HG03378 (cell line): Measurements from ENCODE around the gene PTPRN2.

Experiments used
- ATAC-seq: cut with Tn5 transposase; IDR thresholded peaks from one replicate; pipeline ENCODE4 v1.9.1; 2021; ENCODE audit warnings: mild to moderate bottlenecking, moderate library complexity; ENCODE audit not compliant: unreplicated experiment

The PTPRN2 gene

DNA sequence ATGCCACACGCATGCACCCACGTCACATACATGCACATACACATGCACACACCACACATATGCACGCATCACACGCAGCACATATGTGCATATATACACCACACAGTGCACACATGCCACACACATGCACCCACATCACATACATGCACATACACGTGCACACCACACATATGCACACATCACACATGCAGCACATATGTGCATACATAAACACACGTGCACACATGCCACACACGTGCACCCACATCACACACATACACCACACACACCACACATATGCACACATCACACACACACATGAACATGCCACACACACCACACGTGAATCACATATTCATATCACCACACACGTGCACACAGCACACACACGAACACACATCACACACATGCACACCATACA, 338.8 kb downstream of the PTPRN2 start:
- ATAC-seq, result no peak

DNA sequence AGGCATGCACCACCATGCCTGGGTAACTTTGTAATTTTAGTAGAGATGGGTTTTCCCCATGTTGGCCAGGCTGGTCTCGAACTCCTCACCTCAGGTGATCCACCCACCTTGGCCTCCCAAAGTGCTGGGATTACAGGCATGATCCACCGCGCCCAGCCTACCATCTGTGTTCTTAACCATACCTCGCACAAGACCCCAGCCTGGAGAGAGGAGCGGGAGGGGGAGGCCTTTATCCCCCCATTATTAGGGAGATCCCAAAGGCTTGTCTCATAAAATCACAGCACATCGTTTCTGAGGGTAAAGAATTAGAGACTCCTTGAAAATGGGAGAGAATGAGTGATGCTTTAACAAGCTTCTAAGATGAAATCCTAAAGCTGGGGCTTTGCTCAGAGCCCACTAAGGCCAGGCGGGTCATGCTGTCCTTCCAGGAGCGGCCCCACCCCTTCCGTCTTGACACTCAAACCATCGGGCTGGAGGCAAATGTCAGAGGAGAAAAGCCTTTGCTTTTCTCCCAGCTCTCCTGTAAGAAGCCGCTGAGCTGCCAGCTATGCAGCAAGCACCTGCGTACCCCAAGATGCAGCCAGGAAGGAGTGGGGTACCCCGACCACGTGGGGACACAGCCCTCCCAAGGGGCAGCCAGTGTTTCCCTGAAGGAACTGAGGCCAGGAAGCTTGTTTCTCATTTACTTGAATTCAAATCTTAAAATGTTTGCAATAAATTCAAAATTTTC, 339.7 kb downstream of the PTPRN2 start:
- ATAC-seq, result no peak

DNA sequence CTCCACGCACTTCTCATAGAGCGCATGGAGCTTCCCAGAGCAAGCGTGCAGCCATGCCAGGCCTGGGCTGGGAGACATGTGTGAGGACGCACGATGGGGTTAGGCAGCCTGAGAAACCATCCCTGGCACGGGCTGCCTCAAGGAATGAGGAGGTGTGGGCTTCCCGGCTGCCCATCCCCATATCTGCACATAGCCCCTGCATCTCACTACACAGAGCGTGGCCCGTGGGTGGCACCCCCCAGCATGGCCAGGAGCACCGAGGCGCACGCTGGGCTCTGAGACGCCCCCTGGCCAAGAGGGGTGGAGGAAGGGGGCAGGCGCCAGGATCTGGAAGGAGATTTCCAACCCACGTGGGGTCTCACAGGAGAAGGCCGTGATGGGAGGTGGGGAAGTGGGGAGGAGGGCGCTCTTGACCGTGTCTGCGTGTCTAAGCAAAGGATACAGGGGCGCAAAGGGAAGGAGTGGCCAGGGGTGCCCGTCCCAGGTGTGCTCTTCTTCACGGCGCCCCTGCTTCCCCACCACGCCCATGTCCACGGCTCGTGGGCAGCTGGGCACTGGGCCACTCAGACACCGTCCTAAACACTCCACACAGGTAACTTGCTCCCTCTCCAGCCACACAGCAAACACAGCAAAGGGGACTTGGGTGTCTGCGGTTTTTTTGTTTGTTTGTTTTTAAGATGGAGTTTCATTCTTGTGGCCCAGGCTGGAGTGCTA, 340.5 kb downstream of the PTPRN2 start:
- no peak for ATAC-seq

DNA sequence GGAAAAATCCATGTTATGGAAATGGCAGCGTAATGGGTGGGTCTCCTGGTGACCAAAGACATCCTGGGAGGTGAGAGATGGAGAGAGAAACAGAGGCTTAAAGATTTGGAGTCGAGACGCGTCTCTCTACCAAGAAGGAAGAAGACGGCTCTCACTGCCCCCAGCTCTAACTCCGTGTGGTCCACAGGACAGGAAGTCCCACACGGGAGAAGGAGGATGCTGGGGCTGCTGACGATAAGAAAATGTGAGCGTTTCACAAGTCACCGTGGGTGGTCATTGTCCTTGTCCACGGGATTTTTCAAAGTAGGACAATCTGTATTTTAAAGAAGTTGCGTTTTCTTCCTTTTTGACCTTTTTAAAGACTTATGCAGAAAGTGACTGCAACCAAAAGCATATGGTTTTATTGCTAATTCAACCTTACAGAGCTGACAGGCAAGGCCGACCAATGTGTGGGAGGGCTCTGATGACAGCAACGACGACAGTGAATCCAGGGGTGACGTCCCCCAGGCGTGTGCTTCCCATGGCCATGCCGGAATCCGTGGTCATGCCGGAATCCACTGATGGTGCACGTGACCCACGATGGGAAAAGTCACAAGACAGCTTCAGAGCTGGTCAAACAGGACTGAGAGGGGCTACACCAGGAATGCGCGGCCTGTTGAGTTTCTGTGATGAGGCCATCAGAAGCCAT, 341.2 kb downstream of the PTPRN2 start:
- ATAC-seq, result no peak

DNA sequence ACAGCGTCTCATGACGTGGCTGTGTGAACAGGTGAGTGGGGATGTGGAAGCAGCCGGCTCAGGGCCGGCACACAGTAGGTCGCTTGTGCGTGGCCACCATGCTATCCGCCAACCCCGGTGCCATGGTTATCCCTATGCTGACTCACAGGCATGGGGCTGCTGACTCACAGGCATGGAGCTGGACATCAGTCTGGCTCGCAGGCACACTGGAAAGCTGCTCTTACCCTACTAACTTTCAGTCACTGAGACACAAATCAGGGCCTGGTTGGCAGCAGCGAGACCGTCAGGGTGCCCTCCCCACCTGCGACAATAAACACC, 341.9 kb downstream of the PTPRN2 start:
- no peak for ATAC-seq

DNA sequence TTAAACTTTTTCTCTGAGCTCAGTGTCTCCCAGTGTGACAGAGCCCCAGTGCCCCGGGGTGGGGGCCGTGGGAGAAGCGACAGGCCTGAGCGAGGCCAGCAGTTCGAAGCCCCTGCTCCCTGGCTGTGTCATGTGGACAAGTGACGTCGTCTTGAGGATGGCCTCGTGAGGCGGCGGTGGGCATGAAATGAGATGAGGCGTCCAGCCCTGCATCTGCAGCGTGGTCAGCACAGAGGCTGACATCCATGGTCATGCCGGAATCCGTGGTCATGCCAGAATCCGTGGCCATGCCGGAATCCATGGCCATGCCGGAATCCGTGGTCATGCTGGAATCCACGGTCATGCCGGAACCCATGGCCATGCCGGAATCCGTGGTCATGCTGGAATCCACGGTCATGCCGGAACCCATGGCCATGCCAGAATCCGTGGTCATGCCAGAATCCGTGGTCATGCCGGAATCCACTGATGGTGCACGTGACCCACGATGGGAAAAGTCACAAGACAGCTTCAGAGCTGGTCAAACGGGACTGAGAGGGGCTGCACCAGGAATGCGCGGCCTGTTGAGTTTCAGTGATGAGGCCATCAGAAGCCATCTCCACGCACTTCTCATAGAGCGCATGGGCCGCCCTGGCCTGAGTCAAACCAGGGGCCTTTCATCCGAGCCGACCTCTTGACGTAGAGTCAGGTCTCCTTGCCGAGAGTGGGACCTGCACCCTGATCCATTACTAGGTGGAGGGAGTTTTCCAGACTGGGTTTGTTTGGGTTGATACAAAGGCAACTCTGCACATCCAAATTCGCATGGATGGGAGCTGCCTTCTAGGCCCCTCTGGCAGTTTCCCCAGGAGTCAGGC, 342.5 kb downstream of the PTPRN2 start:
- ATAC-seq, result no peak

DNA sequence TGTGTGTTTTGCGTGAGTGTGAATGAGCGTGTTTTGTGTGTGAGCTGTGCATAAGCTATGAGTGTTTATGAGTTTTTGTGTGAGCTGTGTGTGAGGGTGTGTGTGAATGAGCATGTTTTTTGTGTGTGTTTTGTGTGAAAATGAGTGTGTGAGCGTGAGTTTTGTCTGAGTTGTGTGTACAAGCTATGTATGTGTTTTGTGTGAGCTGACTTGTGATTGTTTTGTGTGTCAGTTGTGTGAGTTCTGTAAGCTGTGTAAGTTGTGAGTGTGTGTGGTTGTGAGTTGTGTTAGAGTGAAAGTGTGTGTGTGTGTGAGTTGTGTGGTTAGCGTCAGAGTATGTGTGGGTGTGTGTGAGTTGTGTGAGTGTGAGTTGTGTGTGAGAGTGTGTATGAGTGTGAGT, 343.2 kb downstream of the PTPRN2 start:
- ATAC-seq, result no peak

DNA sequence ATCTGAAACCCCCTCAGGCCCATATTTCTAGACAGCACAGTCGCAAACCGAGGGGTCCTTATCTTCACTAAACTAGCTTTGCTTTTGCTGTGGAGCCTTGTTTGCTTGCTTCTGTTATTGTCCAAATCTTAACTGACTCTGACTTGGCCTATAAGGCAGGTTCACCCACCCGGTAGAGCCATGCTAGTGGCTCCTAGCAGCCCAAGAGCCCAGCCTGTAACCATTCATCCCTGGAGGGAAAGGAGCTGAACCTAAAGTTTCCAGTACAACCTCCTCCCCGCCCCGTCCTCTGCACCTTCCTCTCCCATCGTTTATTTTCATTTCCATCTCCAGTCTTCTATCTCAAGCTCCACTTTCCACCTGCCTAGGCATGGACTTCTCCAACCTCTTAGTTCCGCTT, 345.7 kb downstream of the PTPRN2 start:
- no peak for ATAC-seq

DNA sequence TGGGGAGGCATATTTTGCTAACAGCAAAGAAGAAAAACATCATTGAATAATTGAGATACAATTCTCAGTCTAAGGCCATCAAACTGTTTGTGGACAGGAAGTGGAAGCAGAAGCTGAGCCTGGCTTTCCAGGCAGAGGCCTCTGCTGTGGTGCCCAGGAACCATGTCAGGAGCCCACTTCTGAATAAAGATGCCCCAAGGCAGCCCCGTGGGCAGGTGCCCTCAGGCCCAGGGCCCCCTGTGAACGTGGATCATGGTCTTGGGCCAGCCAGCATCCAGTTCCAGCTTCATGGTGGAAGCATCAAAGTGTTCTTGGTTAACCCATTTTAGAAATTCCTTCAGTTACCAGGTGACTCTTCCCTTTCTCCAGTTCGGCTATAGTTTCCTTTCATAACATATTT, 346.8 kb downstream of the PTPRN2 start:
- ATAC-seq, result no peak

DNA sequence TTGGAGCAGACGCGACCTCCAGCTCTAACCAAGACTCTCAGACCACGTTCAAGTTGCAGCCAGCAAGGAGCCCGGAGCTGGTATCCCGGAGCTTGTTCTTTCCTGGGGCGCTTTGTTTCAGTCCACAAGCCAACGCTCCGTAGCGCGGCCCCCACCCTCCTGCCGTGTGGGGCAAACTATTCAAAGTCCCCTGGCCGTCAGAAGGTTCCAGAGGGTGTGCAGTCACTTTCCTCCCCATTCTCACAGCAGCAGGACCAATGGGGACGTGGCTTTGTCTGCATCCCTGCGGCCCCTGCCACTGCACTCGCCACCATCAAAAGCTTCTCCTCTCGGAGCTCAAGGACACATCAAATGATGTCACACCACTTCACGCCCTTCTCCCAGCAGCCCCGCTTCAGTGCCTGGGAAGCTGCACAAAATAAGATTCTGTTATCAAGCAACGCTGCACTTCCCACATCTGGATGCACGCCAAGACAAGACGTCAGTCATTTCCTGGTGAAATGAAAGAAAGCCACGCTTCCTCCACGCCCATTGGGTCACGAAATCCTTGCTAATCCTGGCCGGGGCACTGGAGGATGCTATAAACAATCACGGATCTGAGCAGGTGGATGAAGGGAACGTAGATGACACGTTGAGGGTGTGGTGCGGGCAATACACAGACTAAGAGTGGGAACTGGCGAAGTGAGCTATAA, 348.2 kb downstream of the PTPRN2 start:
- ATAC-seq, result no peak

DNA sequence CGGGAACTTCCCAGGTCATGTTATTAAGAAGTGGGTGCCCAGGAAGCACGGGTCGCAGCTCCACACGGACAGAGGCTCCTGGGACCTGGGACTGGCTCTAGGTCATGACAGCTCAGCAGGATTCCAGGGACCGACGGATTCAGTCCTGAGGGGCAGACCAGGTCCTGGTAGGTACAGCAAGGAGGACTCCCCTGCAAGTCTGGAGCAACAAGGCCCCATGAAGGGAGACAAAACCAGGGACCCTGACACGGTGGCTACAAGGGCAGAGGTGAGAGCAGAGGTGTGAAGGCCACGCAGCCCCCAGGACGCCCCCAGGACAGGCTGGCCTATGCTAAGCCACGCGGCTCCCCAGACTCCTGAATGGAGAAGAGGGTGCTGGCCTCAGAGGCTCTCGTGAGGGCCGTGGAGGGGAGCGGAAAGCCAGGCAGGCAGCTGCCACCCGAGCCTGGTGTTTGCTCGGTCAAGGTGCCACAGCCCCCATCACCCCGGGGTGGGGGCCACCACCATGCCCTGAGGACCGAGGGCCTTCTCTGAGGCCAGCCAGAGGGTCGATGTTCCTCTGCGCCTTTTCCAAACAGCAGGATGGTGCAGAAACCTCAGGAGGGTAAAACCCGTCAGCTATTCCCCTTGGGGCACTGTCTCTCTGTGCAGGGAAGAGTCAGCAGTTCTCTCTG, 348.9 kb downstream of the PTPRN2 start:
- no peak for ATAC-seq

DNA sequence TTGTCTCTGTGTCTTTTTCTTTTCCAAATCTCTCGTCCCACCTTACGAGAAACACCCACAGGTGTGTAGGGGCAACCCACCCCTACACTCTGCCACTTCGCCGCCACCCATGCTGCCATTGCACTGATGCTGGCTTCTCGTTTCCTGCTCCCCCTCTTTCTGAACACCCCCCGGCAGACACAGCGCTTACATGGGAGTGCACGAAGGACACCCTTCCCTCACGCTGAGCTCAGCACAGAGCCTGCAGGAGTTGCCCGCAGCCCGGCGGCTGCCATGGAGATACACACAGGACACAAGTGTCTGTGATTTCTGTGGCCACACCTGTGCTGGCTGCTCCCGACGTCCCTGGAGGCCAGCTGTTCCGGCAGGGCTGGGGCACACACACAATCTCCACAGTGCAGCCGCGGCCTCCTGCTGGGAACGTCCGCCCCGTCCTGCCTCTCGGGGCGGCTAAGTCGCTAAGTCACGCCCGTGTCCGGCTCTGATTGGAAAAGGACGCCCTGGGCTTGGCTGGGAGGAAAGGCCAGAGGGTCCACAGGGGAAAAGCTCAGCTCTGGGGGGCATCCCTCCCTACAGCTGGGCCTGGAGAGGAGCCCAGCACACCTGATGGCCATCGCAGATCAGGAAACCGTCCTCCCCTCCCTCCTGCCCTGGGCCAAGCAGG, 349.8 kb downstream of the PTPRN2 start:
- ATAC-seq, result no peak

DNA sequence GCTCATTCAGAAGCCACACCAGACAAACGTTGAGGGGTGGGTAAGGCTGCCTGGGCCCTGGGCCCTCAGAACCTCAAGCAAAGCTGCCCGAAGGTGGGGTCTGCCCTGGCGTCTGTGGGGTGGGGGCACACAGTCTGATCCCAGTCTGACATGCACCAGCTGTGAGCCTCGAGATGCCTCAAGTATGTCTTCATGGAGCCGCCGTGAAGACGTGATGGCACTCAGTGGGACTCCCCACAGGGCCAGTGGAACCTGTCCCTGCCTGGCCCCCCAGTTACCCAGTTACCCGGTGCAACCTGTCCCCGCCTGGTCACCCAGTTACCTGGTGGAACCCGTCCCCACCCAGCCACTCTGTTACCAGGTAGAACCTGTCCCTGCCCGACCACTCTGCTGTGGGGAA, 351.2 kb downstream of the PTPRN2 start:
- no peak for ATAC-seq

DNA sequence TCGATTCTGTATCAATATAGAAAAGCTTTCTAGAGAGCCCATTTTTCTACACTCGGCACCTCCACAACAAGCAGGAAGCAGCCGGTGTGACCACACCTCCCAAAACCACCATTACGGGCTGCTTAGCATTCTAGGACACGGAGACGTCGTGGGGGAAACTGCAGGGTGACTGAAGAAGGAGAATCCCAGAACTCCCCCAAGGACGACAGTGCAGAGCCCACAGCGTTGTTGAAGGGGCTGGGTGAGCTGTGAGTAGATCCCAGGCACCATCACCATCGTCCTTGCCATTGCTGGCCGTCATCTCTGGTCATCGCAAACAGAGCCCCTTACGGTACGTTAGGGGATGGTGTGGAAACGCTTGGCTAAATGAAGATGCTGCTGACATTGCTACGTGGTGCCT, 351.8 kb downstream of the PTPRN2 start:
- ATAC-seq, result no peak

DNA sequence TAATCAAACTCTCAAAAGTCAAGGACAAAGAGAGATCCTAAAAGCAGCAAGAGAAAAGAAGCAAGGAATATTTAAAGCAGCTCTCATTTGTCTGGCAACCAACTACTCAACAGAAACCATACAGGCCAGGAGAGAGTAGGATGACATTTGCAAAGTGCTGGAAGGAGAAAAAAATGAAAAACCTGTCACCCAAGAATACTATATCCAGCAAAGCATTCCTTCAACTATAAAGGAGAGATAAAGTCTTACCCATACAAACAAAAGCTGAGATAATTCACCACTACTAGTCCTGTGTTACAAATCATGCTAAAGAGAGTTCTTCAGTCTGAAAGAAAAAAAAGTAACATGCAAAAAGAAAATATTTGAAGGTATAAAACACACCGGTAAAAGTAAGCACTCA, 357.7 kb downstream of the PTPRN2 start:
- ATAC-seq, result no peak

DNA sequence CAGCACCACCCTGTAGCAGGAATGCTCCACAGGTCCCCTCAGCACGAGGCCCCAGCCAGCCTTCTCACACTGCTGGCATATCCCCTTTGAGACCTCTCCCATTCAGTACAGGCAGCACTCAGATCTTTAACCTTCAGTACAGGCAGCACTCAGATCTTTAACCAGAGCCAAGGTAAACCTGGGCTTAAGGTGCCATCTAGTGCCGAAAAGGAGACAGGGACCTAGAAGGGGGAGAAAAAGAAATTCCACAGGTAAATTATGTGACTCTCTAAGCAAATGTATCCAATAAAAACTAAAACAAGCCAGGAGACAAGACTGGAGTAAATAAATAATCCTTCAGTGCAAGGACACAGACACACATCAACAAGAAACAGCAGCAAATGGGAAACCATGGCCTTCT, 358.6 kb downstream of the PTPRN2 start:
- no peak for ATAC-seq

DNA sequence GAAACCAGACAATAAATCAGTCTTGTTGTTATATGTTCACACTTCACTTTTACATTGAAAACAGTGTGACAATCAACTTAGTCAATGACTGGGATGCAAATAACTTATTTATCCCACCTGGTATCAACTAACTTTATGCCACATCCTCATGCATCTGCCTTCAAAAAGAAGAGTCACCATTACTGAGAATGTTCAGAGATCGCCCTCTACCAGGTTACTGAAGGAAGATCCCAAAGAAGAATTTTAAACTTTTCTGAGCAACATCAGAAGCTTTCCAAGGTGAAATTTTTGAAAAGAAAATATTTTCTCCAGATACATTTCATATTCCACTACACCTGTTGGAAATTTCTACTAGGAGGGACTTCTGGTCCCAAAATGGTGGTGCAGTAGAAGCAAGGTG, 359.5 kb downstream of the PTPRN2 start:
- ATAC-seq, result no peak

DNA sequence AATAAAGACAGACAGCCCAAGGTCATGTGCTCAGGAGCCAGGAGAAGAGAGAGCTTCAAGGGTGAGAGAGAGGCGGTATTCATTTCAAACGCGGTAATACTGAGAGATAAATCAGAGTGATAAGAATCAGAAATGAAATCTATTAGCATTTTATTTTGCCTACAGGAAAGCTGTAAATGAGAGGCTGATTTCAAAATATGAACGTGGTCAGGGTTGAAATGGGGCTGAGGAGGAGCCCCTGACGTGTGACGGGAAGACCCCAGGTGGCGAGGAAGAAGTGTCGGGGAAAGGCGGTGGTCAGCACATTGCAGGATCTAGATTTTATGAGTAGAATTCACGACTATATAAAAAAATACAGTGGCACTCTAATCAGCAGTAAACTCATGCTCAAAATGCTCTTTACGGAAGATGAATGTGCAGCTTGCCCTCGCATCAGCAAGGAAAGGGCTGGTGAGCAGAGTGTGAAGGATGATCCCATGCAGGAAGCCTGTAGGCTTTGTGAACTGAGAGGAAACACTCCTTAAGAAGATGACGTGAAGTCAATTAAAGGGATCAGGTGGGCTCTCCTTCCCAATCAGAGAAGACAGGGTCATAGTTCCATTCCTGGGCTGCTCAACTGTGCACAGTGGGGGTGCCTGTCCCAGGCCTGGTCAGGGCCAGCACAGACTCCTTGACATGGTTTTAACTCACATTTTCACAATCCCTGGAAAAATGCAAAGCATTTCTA, 360.2 kb downstream of the PTPRN2 start:
- no peak for ATAC-seq

DNA sequence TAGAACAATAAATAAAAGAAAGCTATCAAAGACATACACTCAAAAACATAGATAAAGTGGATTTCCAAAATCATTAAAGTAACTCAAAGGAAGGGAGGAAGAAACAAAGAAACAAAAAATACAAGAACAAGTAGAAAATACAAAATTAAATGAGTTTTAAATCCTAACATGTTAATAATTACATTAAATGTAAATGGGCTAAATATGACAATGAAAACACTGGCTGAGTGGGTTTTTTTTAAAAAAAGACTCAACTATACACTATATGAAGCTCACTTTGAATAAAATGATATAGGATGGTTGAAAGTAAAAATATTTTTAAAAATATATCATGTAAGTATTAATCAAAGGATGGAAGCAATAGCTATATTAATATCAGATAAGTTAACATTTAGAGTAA, 371.4 kb downstream of the PTPRN2 start:
- no peak for ATAC-seq
